ENCODE results near the gene OR1J1. TPM values are rescaled to one million over a fixed set of nuclear protein-coding genes. Genes with fewer than 3 reads are reported as not detected.

The OR1J1 gene
- total RNA-seq, 1 donor, result not detected

- H3K79me2 ChIP-seq (ENCODE audit: insufficient read depth, low read length), result no peaks in the 10 kb centered on the region
- no peak within 1 kb of the TSS for H3K4me2 ChIP-seq (ENCODE audit: insufficient read depth, low read length)
- no peaks in the 10 kb centered on the region for H3K27me3 ChIP-seq (ENCODE audit: insufficient read depth, low read length)
- H2AFZ ChIP-seq (ENCODE audit: low read length), result no peak within 1 kb of the TSS
- H3K27ac ChIP-seq (ENCODE audit: low read depth, low read length), result no peak within 1 kb of the TSS
- H3K36me3 ChIP-seq (ENCODE audit: insufficient read depth, low read length), result no peaks in the 10 kb centered on the region
- TF ChIP-seq CTCF (IDR thresholded peaks at IDR 0.05; ENCODE audit: extremely low read depth, low read depth, low read length), result no peak
- H3K4me3 ChIP-seq (ENCODE audit: insufficient read depth, low read length), result no peak within 1 kb of the TSS
- H3K9me3 ChIP-seq (ENCODE audit: low read depth, low read length), result no peaks in the 10 kb centered on the region
- peak; percentile 14 for DNase-seq (ENCODE audit: insufficient read length, low spot score, missing footprints)
- no peaks in the 10 kb centered on the region for H3K4me1 ChIP-seq (ENCODE audit: insufficient read depth, low read length)
- no peaks in the 10 kb centered on the region for H4K20me1 ChIP-seq (ENCODE audit: insufficient read depth, low read length)
Observed at GRCh38 chr9:122518841-122519240, 41.1 kb upstream of the OR1J1 start, which contains the start of gene OR1J4. Gene OR1J4, plus strand, starts transcription at chr9:122519141. Its CDS starts 0 bp downstream, at chr9:122519141.

GRCh38 chr9:122518226-122518625 lies 40.5 kb upstream of the OR1J1 start:
- H3K36me3 ChIP-seq (ENCODE audit: insufficient read depth, low read length), result no peaks in the 10 kb centered on the region
- no peak overlapping the region for H3K4me3 ChIP-seq (ENCODE audit: insufficient read depth, low read length)
- H3K79me2 ChIP-seq (ENCODE audit: insufficient read depth, low read length), result no peaks in the 10 kb centered on the region
- H4K20me1 ChIP-seq (ENCODE audit: insufficient read depth, low read length), result no peaks in the 10 kb centered on the region
- H3K4me1 ChIP-seq (ENCODE audit: insufficient read depth, low read length), result no peaks in the 10 kb centered on the region
- no peak for DNase-seq (ENCODE audit: insufficient read length, low spot score, missing footprints)
- no peaks in the 10 kb centered on the region for H3K27me3 ChIP-seq (ENCODE audit: insufficient read depth, low read length)
- H3K9me3 ChIP-seq (ENCODE audit: low read depth, low read length), result no peaks in the 10 kb centered on the region
- no peak overlapping the region for H3K27ac ChIP-seq (ENCODE audit: low read depth, low read length)
- TF ChIP-seq CTCF (IDR thresholded peaks at IDR 0.05; ENCODE audit: extremely low read depth, low read depth, low read length), result no peak
- H3K4me2 ChIP-seq (ENCODE audit: insufficient read depth, low read length), result no peak overlapping the region
- no peak overlapping the region for H2AFZ ChIP-seq (ENCODE audit: low read length)

GRCh38 chr9:122510502-122510901 lies 32.8 kb upstream of the OR1J1 start, which contains the start of gene OR1J2:
Gene OR1J2, plus strand, starts transcription at chr9:122510802. Its CDS starts 0 bp downstream, at chr9:122510802.
- no peak for DNase-seq (ENCODE audit: insufficient read length, low spot score, missing footprints)
- H3K9me3 ChIP-seq (ENCODE audit: low read depth, low read length), result no peaks in the 10 kb centered on the region
- H3K4me3 ChIP-seq (ENCODE audit: insufficient read depth, low read length), result no peak within 1 kb of the TSS
- no peak for TF ChIP-seq CTCF (IDR thresholded peaks at IDR 0.05; ENCODE audit: extremely low read depth, low read depth, low read length)
- H3K4me2 ChIP-seq (ENCODE audit: insufficient read depth, low read length), result no peak within 1 kb of the TSS
- no peaks in the 10 kb centered on the region for H3K36me3 ChIP-seq (ENCODE audit: insufficient read depth, low read length)
- no peaks in the 10 kb centered on the region for H3K27me3 ChIP-seq (ENCODE audit: insufficient read depth, low read length)
- no peaks in the 10 kb centered on the region for H3K79me2 ChIP-seq (ENCODE audit: insufficient read depth, low read length)
- no peaks in the 10 kb centered on the region for H4K20me1 ChIP-seq (ENCODE audit: insufficient read depth, low read length)
- no peak within 1 kb of the TSS for H3K27ac ChIP-seq (ENCODE audit: low read depth, low read length)
- H3K4me1 ChIP-seq (ENCODE audit: insufficient read depth, low read length), result no peaks in the 10 kb centered on the region
- no peak within 1 kb of the TSS for H2AFZ ChIP-seq (ENCODE audit: low read length)

- H4K20me1 ChIP-seq (ENCODE audit: insufficient read depth, low read length), result no peaks in the 10 kb centered on the region
- TF ChIP-seq CTCF (IDR thresholded peaks at IDR 0.05; ENCODE audit: extremely low read depth, low read depth, low read length), result no peak
Observed at GRCh38 chr9:122506964-122507363, 29.2 kb upstream of the OR1J1 start.

More at GRCh38 chr9:122506964-122507363, 29.2 kb upstream of the OR1J1 start:
- Histone ChIP-seq H3K27ac (ENCODE audit: low read depth, low read length) (no peak overlapping the region), H2AFZ (ENCODE audit: low read length) (no peak overlapping the region), H3K79me2 (ENCODE audit: insufficient read depth, low read length) (no peaks in the 10 kb centered on the region), H3K4me1 (ENCODE audit: insufficient read depth, low read length) (no peaks in the 10 kb centered on the region), H3K4me2 (ENCODE audit: insufficient read depth, low read length) (no peak overlapping the region), H3K27me3 (ENCODE audit: insufficient read depth, low read length) (no peaks in the 10 kb centered on the region), H3K4me3 (ENCODE audit: insufficient read depth, low read length) (no peak overlapping the region), H3K36me3 (ENCODE audit: insufficient read depth, low read length) (no peaks in the 10 kb centered on the region), H3K9me3 (ENCODE audit: low read depth, low read length) (no peaks in the 10 kb centered on the region)
- DNase-seq (ENCODE audit: insufficient read length, low spot score, missing footprints), result no peak

All from osteoblast (primary cell).